Psoas muscle (tissue), 8 donors: ENCODE measurements around the gene RSU1. TPM values are rescaled to one million over a fixed set of nuclear protein-coding genes. Genes with fewer than 3 reads are reported as not detected.
"Not testable (repeated sequence)": the region's sequence is repeated elsewhere in the genome, so short reads cannot be mapped to it uniquely, and the experiment has no call there.

Source experiments
- ATAC-seq, 4 donors: fragments of 200-7000 bp; cut with Tn5 transposase; one replicate each; pipeline ENCODE4 v1.9.1; 2020; ENCODE audit warnings: moderate library complexity in 3 of 4, mild to moderate bottlenecking in 2 of 4
- DNase-seq, 2 donors: peaks; one replicate each; pipeline ENCODE4 v3.0.0-alpha.2; 2020
- H3K27ac ChIP-seq: fragments of 200-600 bp; one replicate; pipeline ENCODE4 v1.8.0; 2022
- H3K27me3 ChIP-seq, 3 donors: fragments of 200-600 bp in 1 of 3; one replicate each; pipeline versions ENCODE4 v1.6.1 to v1.8.0; 2013 to 2022; ENCODE audit warnings: low read length in 2 of 3, mild to moderate bottlenecking in 2 of 3, moderate library complexity in 1 of 3; ENCODE audit not compliant: insufficient read depth in 3 of 3
- H3K36me3 ChIP-seq, 2 donors: fragments of 200-600 bp in 1 of 2; one replicate each; pipeline versions ENCODE4 v1.6.1 to v1.8.0; 2013 to 2022; ENCODE audit warnings: low read depth in 1 of 2, mild to moderate bottlenecking in 1 of 2, moderate library complexity in 1 of 2; ENCODE audit not compliant: insufficient read depth in 1 of 2
- H3K4me1 ChIP-seq: fragments of 200-600 bp; one replicate; pipeline ENCODE4 v1.8.0; 2022
- H3K4me3 ChIP-seq: fragments of 200-600 bp; one replicate; pipeline ENCODE4 v1.8.0; 2022; ENCODE audit warnings: mild to moderate bottlenecking
- H3K9me3 ChIP-seq: fragments of 200-600 bp; one replicate; pipeline ENCODE4 v1.8.0; 2022
- WGBS, 3 donors: extraction: QIAGEN DNeasy Blood & Tissue Kit; methylation state at CpG; one replicate each; pipeline versions ENCODE4 v1.1.6 to v1.1.7; 2013; 5-methylcytosine and 5-hydroxymethylcytosine counted together
- intact Hi-C, 2 donors: fragments of 100-400 bp; cut with DNase I; formaldehyde crosslinking; loops; one replicate each; pipeline versions ENCODE4 v1.11.0 to v1.14.2; 2022
- polyA plus RNA-seq, 3 donors: library from polyadenylated mRNA; stranded (reverse); fragments of 200-250 nt; gene quantifications; one replicate each; pipeline ENCODE4 v1.2.3, GENCODE V29; 2013
- total RNA-seq, 4 donors: library from RNA; stranded (reverse); fragmentation: NEBNext Ultra II Directional in 2 of 4; extraction: Animal tissue kit (Norgen Biotek cat#: 25700) in 2 of 4; gene quantifications; one replicate each; pipeline versions ENCODE4 v1.2.1 to v1.2.4, GENCODE V29; 2021 to 2023
- TF ChIP-seq, protein P1 (sequence below): fragments of 200-600 bp; IDR thresholded peaks from one replicate; pipeline ENCODE4 v1.8.0; 2022; ENCODE audit warnings: antibody characterized with exemption
- donor health status: healthy with polysubstance abuse.
- donor health status: DM: no; HTN: no; CAD: no; lungs with moderate emphysema.
- donor health status: Bipolar disorder and iron deficiency.
- donor health status: healthy.
- donor health status: DM: yes; HTN: yes; CAD: no.
- donor health status: DM: no; HTN: no; CAD: no.
- donor health status: DM: no; HTN: no; CAD: no.
- donor health status: DM: yes; HTN: yes; CAD: no.

The RSU1 gene
- total and polyA plus RNA-seq, 7 donors: 19.7 to 43.2 (median 29.0) TPM

DNA sequence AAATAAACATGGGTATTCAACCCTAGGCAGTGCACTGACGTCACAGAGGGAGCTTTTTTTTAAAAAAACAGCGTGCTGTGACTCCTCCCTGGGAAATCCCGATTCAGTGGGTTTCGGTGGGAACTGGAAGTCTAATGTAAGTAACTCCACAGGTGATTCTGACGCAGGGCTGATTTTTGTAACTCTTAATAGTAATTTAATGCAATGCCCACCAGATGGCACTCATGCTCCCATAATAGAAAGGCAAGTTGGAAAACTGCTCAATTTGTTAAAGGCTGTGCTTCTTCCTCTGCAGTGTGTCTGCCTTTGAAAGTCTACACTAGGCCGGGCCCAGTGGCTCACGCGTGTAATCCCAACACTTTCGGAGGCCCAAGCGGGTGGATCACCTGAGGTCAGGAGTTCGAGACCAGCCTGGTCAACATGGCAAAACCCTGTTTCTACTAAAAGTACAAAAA lies 10.9 kb upstream of the RSU1 start:
- TF ChIP-seq, protein P1, sequence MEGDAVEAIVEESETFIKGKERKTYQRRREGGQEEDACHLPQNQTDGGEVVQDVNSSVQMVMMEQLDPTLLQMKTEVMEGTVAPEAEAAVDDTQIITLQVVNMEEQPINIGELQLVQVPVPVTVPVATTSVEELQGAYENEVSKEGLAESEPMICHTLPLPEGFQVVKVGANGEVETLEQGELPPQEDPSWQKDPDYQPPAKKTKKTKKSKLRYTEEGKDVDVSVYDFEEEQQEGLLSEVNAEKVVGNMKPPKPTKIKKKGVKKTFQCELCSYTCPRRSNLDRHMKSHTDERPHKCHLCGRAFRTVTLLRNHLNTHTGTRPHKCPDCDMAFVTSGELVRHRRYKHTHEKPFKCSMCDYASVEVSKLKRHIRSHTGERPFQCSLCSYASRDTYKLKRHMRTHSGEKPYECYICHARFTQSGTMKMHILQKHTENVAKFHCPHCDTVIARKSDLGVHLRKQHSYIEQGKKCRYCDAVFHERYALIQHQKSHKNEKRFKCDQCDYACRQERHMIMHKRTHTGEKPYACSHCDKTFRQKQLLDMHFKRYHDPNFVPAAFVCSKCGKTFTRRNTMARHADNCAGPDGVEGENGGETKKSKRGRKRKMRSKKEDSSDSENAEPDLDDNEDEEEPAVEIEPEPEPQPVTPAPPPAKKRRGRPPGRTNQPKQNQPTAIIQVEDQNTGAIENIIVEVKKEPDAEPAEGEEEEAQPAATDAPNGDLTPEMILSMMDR: peak; percentile 61
- Histone ChIP-seq H3K9me3 (no peaks in the 10 kb centered on the region), H3K27ac (peak overlapping the region; percentile 3), H3K4me3 (peak overlapping the region; percentile 17), H3K36me3 (no peaks in the 10 kb centered on the region), H3K27me3 (no peaks in the 10 kb centered on the region), H3K4me1 (no peaks in the 10 kb centered on the region)
- ATAC-seq (peak; percentile 77 to 96 (median 80)), DNase-seq (peak in 1 of 2 donors; percentile 25)
- WGBS, 3 donors: 9 to 10% (median 10%) methylated on average over 11 of the region's 11 CpGs
- intact Hi-C loops: loop anchor here (5.0 kb wide), 1 partner anchor 429 kb away; no protein-coding TSS in a partner anchor

DNA sequence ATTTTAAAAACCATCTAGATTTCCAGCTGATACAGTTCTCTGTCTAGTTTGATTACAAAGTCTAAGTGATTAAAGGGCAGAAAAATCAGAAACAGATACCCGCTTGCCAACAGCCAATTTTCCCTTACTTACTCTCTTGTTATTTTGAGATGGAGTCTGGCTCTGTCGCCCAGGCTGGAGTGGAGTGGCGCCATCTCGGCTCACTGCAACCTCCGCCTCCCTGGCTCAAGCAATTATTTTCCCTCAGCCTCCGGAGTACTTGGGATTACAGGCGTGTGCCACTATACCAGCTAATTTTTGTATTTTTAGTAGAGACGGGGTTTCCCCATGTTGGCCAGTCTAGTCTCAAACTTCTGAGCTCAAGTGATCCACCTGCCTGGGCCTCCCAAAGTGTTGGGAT lies 10.2 kb upstream of the RSU1 start:
- intact Hi-C loops: loop anchor here (5.0 kb wide), 1 partner anchor 430 kb away; no protein-coding TSS in a partner anchor
- not testable (repeated sequence) for H3K27ac ChIP-seq, DNase-seq, H3K4me1 ChIP-seq, H3K9me3 ChIP-seq, H3K27me3 ChIP-seq, H3K36me3 ChIP-seq
- peak in 2 of 4 donors; percentile 43 to 80 for ATAC-seq
- peak overlapping the region; percentile 17 for H3K4me3 ChIP-seq
- WGBS, 3 donors: 43 to 45% (median 44%) methylated on average over 8 of the region's 8 CpGs

DNA sequence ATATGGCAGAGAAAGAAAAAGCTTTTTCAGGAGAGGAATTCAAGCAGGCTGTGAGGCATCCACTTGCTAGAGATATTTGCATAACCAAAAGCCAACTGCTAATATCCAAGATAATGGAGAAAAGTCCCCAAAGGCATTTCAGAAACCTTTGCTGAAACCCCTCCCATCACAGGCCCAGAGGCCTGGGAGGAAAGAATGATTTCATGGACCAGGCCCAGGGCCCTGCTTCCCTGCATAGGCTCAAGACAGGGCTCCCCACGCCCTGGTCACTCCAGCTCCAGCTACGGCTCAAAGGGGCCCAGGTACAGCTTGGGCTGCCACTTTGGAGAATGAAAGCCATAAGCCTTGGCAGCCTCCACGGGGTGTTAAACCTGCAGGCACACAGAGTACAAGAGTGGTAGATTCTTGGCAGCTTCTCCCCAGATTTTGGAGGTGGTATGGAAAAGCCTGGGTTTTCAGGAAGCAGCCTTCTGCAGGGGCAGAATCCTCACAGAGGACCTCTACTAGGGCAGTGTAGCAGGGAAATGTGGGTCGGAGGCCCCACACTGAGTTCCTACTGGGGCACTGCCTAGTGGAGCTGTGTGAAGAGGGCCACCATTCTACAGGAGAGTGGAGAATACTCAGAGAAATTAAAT lies 5.6 kb upstream of the RSU1 start:
- Histone ChIP-seq H3K27ac (no peak overlapping the region), H3K36me3 (no peaks in the 10 kb centered on the region), H3K4me3 (no peak overlapping the region), H3K9me3 (no peaks in the 10 kb centered on the region), H3K27me3 (no peaks in the 10 kb centered on the region), H3K4me1 (peaks cover 5% of the 10 kb centered on the region)
- WGBS, 3 donors: 86 to 94% (median 87%) methylated on average over 4 of the region's 4 CpGs
- intact Hi-C loops: no loop called here
- ATAC-seq: no peak
- TF ChIP-seq, protein P1: no peak
- DNase-seq: no peak

DNA sequence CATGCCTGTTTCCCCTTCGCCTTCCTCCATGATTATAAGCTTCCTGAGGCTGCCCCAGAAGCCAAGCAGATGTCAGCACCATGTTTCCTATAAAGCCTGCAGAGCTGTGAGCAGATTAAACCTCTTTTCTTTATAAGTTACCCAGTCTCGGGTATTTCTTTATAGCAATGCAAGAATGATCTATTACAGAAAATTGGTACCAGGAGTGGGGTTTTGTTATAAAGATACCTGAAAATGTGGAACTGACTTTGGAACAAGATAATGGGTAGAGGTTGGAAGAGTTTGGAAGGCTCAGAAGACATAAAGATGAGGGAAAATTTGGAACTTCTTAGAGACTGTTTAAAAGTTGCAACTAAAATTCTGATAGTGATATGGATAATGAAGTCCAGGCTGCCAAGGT lies 4.8 kb upstream of the RSU1 start:
- H3K36me3 ChIP-seq: no peaks in the 10 kb centered on the region
- H3K27ac ChIP-seq: no peak overlapping the region
- peaks cover 5% of the 10 kb centered on the region for H3K4me1 ChIP-seq
- TF ChIP-seq, protein P1: no peak
- no peak overlapping the region for H3K4me3 ChIP-seq
- DNase-seq (no peak), ATAC-seq (no peak)
- intact Hi-C loops: no loop called here
- no peaks in the 10 kb centered on the region for H3K9me3 ChIP-seq
- 90 to 95% (median 93%) methylated on average over 2 of the region's 2 CpGs for WGBS, 3 donors
- H3K27me3 ChIP-seq: no peaks in the 10 kb centered on the region

DNA sequence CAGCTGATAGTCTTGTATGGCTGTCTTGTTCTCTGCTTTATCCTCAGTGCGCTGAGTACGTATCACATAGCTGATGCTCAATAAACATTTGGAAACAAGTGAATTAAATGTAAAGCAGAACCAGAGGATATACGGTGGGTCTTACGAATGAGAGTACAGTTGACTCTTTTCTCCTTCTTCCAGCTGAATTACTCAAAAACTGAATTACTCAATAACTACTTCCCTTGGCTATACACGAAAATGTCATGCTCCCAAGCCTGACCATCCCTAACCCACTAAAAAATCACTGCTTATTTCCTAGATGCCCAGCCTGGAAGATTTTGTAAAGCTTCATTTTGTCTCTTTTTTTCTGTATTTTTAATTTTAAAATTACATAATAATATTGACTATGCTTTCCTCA lies 3.2 kb upstream of the RSU1 start:
- intact Hi-C loops: no loop called here
- H3K4me3 ChIP-seq: no peak overlapping the region
- no peak for DNase-seq
- 84 to 89% (median 85%) methylated on average over 5 of the region's 5 CpGs for WGBS, 3 donors
- no peaks in the 10 kb centered on the region for H3K27me3 ChIP-seq
- H3K9me3 ChIP-seq: no peaks in the 10 kb centered on the region
- no peaks in the 10 kb centered on the region for H3K36me3 ChIP-seq
- TF ChIP-seq, protein P1: no peak
- H3K4me1 ChIP-seq: peaks cover 14% of the 10 kb centered on the region
- H3K27ac ChIP-seq: no peak overlapping the region
- no peak for ATAC-seq
